ENCODE results near the gene WWC1.

WWC1 gene

GRCh38 chr5:168261227-168261571 lies 30.2 kb upstream of the WWC1 start:
- no peak for DNase-seq (ENCODE audit: low read depth)
- TF ChIP-seq CTCF (IDR thresholded peaks at IDR 0.05; ENCODE audit: low read depth, low read length, missing control alignments), result no peak
- H3K4me3 ChIP-seq (ENCODE audit: low read depth, low read length), result no peak overlapping the region

- H3K4me3 ChIP-seq (ENCODE audit: low read depth, low read length), result no peak overlapping the region
- no peak for DNase-seq (ENCODE audit: low read depth)
- no peak for TF ChIP-seq CTCF (IDR thresholded peaks at IDR 0.05; ENCODE audit: low read depth, low read length, missing control alignments)
These were observed 29.3 kb upstream of the WWC1 start for GRCh38 chr5:168262042-168262743.

GRCh38 chr5:168263121-168263520 lies 28.3 kb upstream of the WWC1 start:
- no peak for TF ChIP-seq CTCF (IDR thresholded peaks at IDR 0.05; ENCODE audit: low read depth, low read length, missing control alignments)
- no peak for DNase-seq (ENCODE audit: low read depth)
- H3K4me3 ChIP-seq (ENCODE audit: low read depth, low read length), result no peak overlapping the region

GRCh38 chr5:168266016-168266415 lies 25.4 kb upstream of the WWC1 start:
- no peak for DNase-seq (ENCODE audit: low read depth)
- TF ChIP-seq CTCF (IDR thresholded peaks at IDR 0.05; ENCODE audit: low read depth, low read length, missing control alignments), result no peak
- no peak overlapping the region for H3K4me3 ChIP-seq (ENCODE audit: low read depth, low read length)

GRCh38 chr5:168268949-168269936 lies 22.2 kb upstream of the WWC1 start:
- H3K4me3 ChIP-seq (ENCODE audit: low read depth, low read length), result peak overlapping the region; percentile 40
- DNase-seq (ENCODE audit: low read depth), result peak; percentile 46
- TF ChIP-seq CTCF (IDR thresholded peaks at IDR 0.05; ENCODE audit: low read depth, low read length, missing control alignments), result peak; percentile 82

GRCh38 chr5:168269937-168270330 lies 21.5 kb upstream of the WWC1 start:
- no peak for TF ChIP-seq CTCF (IDR thresholded peaks at IDR 0.05; ENCODE audit: low read depth, low read length, missing control alignments)
- DNase-seq (ENCODE audit: low read depth), result no peak
- no peak overlapping the region for H3K4me3 ChIP-seq (ENCODE audit: low read depth, low read length)

Data from GM12864 (cell line).